ENCODE data around the gene COQ9. TPM values are rescaled to one million over a fixed set of nuclear protein-coding genes. Genes with fewer than 3 reads are reported as not detected.
A peak's percentile ranks its signal among the peaks of the same experiment; 100 is the strongest.

COQ9 gene
- total RNA-seq, 2 experiments from 2014 or later, result 7.0 to 7.6 TPM

DNA sequence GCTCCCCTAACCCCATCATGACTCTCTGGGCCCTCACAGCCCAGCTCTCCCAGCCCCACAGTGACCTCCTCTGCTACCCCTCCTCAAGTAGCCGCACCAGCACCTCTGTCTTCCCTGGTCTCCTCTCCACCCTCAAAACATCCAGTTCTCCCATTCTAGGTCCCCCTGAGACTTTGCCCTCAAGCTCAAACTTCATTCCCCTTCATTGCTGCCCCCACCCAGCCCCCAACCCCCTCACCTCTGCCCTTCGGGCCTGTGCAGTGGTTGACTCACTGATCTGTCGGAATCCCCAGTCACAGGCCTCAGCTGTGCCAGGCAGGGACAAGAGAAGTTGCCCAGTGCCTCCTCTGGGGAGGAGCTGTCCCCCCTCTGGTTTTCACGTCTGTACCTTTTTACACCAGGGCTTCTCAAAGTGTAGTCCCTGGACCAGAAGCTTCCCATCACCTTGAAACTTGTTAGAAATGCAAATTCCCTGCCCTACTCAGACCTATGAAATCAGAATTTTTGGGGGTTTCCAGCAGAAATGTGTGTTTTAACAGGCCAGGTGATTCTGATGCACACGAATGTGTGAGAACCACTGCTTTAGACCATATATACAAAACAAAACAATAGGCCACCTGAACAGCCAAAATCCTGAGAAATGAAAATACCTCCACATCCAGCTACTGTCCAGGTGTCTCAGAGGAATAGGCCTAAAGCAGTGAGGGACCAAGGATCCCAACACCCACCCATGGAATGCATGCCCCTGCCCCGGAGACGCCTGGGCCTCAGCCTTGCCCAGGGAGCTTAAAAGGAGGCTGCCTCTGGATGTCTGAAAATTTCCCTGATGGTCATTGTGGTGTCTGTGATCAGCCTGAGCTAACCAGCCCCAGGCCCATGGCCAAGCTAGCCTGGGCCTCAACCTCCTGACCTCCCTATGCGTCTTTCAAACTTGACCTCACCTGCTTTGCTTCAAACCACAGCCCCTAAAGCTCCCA lies 39.9 kb downstream of the COQ9 start:
- DNase-seq (no peak), ATAC-seq (ENCODE audit: poor library complexity) (no peak)
- no peaks in the 10 kb centered on the region for H3K27me3 ChIP-seq (ENCODE audit: control insufficient read depth in 1 of 2, insufficient read depth in 2 of 2, low read length in 2 of 2)
- Mint-ChIP-seq H3K27ac (no peak overlapping the region), H3K9me3 (no peaks in the 10 kb centered on the region), H3K36me3 (ENCODE audit: low read depth) (no peaks in the 10 kb centered on the region), H3K4me1 (ENCODE audit: low read depth) (peaks cover 34% of the 10 kb centered on the region), H3K27me3 (no peaks in the 10 kb centered on the region), H3K4me3 (peak overlapping the region; percentile 81)
- ChIA-PET POLR2A (interaction anchor here (1.2 to 6.4 kb wide), 8 partner anchors 14 to 188 kb away, joined by 3 to 49 read pairs (median 4); partner anchors contain the start of genes CCDC102A and POLR2C), CTCF (interaction anchor here (0.9 to 4.3 kb wide), 3 partner anchors 24 to 50 kb away, joined by 4 to 22 read pairs (median 8); partner anchors contain the start of genes CCDC102A and POLR2C)
- no peaks in the 10 kb centered on the region for H3K9me3 ChIP-seq (ENCODE audit: control insufficient read depth in 1 of 2, insufficient read depth in 1 of 2, low read length in 2 of 2)
- TF ChIP-seq CTCF (IDR thresholded peaks at IDR 0.05), result no peak
- peak overlapping the region; percentile 32 for H3K4me3 ChIP-seq (ENCODE audit: low read length)
- H3K36me3 ChIP-seq (ENCODE audit: insufficient read depth, low read length), result no peaks in the 10 kb centered on the region
- no peak overlapping the region for H3K27ac ChIP-seq (ENCODE audit: low read depth in 1 of 2, low read length in 2 of 2)
- intact Hi-C loops (cut with DNase I, micrococcal nuclease), result loop anchor here (1.0 kb wide), 3 partner anchors 25 to 50 kb away; partner anchors contain the start of genes CCDC102A (in 1 of the 2) and POLR2C (in 1 of the 2)
- peaks cover 22% of the 10 kb centered on the region for H3K4me1 ChIP-seq (ENCODE audit: insufficient read depth, low read length)

- CTCF ChIA-PET, result interaction anchor here (1.4 to 4.3 kb wide), 2 partner anchors 27 to 31 kb away, joined by 4 to 22 read pairs; partner anchors contain the start of gene POLR2C
- Histone ChIP-seq H3K4me1 (ENCODE audit: insufficient read depth, low read length) (peaks cover 22% of the 10 kb centered on the region), H3K4me3 (ENCODE audit: low read length) (no peak overlapping the region), H3K27me3 (ENCODE audit: control insufficient read depth in 1 of 2, insufficient read depth in 2 of 2, low read length in 2 of 2) (no peaks in the 10 kb centered on the region), H3K36me3 (ENCODE audit: insufficient read depth, low read length) (no peaks in the 10 kb centered on the region), H3K9me3 (ENCODE audit: control insufficient read depth in 1 of 2, insufficient read depth in 1 of 2, low read length in 2 of 2) (no peaks in the 10 kb centered on the region), H3K27ac (ENCODE audit: low read depth in 1 of 2, low read length in 2 of 2) (no peak overlapping the region)
- Mint-ChIP-seq H3K27me3 (no peaks in the 10 kb centered on the region), H3K27ac (no peak overlapping the region), H3K4me1 (ENCODE audit: low read depth) (peaks cover 33% of the 10 kb centered on the region), H3K4me3 (no peak overlapping the region), H3K36me3 (ENCODE audit: low read depth) (no peaks in the 10 kb centered on the region), H3K9me3 (no peaks in the 10 kb centered on the region)
- POLR2A ChIA-PET, result interaction anchor here (6.4 kb wide), 1 partner anchor 48 kb away, joined by 49 read pairs; the partner anchor contains the start of gene CCDC102A
- ATAC-seq (ENCODE audit: poor library complexity), result no peak
- TF ChIP-seq CTCF (IDR thresholded peaks at IDR 0.05), result no peak
- intact Hi-C loops (cut with DNase I, micrococcal nuclease), result no loop called here
- DNase-seq, result no peak
Observed at GRCh38 chr16:57489229-57489628, 42.0 kb downstream of the COQ9 start.

- no peak for TF ChIP-seq CTCF (IDR thresholded peaks at IDR 0.05)
- intact Hi-C loops (cut with DNase I, micrococcal nuclease), result no loop called here
- no peaks in the 10 kb centered on the region for H3K36me3 Mint-ChIP-seq (ENCODE audit: low read depth)
- no peaks in the 10 kb centered on the region for H3K9me3 ChIP-seq (ENCODE audit: control insufficient read depth in 1 of 2, insufficient read depth in 1 of 2, low read length in 2 of 2)
- DNase-seq (no peak), ATAC-seq (ENCODE audit: poor library complexity) (no peak)
- CTCF ChIA-PET, result no interaction called here
- no peaks in the 10 kb centered on the region for H3K4me1 ChIP-seq (ENCODE audit: insufficient read depth, low read length)
- H3K4me3 ChIP-seq (ENCODE audit: low read length), result no peak overlapping the region
- H3K27ac ChIP-seq (ENCODE audit: low read depth in 1 of 2, low read length in 2 of 2), result no peak overlapping the region
- no peak overlapping the region for H3K27ac Mint-ChIP-seq
- H3K27me3 ChIP-seq (ENCODE audit: control insufficient read depth in 1 of 2, insufficient read depth in 2 of 2, low read length in 2 of 2), result no peaks in the 10 kb centered on the region
- POLR2A ChIA-PET, result no interaction called here
- no peaks in the 10 kb centered on the region for H3K4me1 Mint-ChIP-seq (ENCODE audit: low read depth)
- no peak overlapping the region for H3K4me3 Mint-ChIP-seq
- no peaks in the 10 kb centered on the region for H3K27me3 Mint-ChIP-seq
- H3K9me3 Mint-ChIP-seq, result no peaks in the 10 kb centered on the region
- no peaks in the 10 kb centered on the region for H3K36me3 ChIP-seq (ENCODE audit: insufficient read depth, low read length)
Observed at GRCh38 chr16:57493767-57494166, 46.5 kb downstream of the COQ9 start.
